ENCODE results near the gene NRG3. TPM values are rescaled to one million over a fixed set of nuclear protein-coding genes. Genes with fewer than 3 reads are reported as not detected.

Gene NRG3
- total and polyA plus RNA-seq, 9 donors, result 0.04 to 4.5 (median 0.15) TPM; not detected in 2

GRCh38 chr10:82680608-82681007 lies 805.6 kb downstream of the NRG3 start:
- Histone ChIP-seq H3K27ac (no peak overlapping the region), H3K9me3 (peaks cover 0 to 4% of the 10 kb centered on the region in 2 donors), H3K27me3 (no peaks in the 10 kb centered on the region), H3K4me1 (ENCODE audit: insufficient read depth) (no peaks in the 10 kb centered on the region), H3K36me3 (no peaks in the 10 kb centered on the region), H3K4me3 (no peak overlapping the region)
- 43 to 65% (median 48%) methylated on average over 3 of the region's 3 CpGs for WGBS, 3 donors
- no peak for DNase-seq
- intact Hi-C loops (cut with DNase I), result no loop called here
- no peak for TF ChIP-seq EP300 (IDR thresholded peaks at IDR 0.05)
- TF ChIP-seq POLR2A (IDR thresholded peaks at IDR 0.05), result no peak
- TF ChIP-seq CTCF (IDR thresholded peaks at IDR 0.05), result no peak

- Histone ChIP-seq H3K4me3 (no peak overlapping the region), H3K36me3 (no peaks in the 10 kb centered on the region), H3K27me3 (no peaks in the 10 kb centered on the region), H3K4me1 (ENCODE audit: insufficient read depth) (no peaks in the 10 kb centered on the region), H3K27ac (no peak overlapping the region), H3K9me3 (no peaks in the 10 kb centered on the region)
- no peak for DNase-seq
- 83 to 92% (median 90%) methylated on average over 4 of the region's 4 CpGs for WGBS, 3 donors
- TF ChIP-seq POLR2A (IDR thresholded peaks at IDR 0.05) (no peak), EP300 (IDR thresholded peaks at IDR 0.05) (no peak), CTCF (IDR thresholded peaks at IDR 0.05) (no peak)
- intact Hi-C loops (cut with DNase I), result no loop called here
Observed at GRCh38 chr10:82683945-82684344, 809.0 kb downstream of the NRG3 start.

- H3K27ac ChIP-seq, result no peak overlapping the region
- 72 to 78% (median 73%) methylated on average over 2 of the region's 2 CpGs for WGBS, 3 donors
- no peaks in the 10 kb centered on the region for H3K36me3 ChIP-seq
- H3K4me1 ChIP-seq (ENCODE audit: insufficient read depth), result no peaks in the 10 kb centered on the region
- no peaks in the 10 kb centered on the region for H3K27me3 ChIP-seq
- TF ChIP-seq EP300 (IDR thresholded peaks at IDR 0.05), result no peak
- TF ChIP-seq CTCF (IDR thresholded peaks at IDR 0.05), result no peak
- no peak for TF ChIP-seq POLR2A (IDR thresholded peaks at IDR 0.05)
- H3K9me3 ChIP-seq, result no peaks in the 10 kb centered on the region
- no peak overlapping the region for H3K4me3 ChIP-seq
- DNase-seq, result no peak
- intact Hi-C loops (cut with DNase I), result no loop called here
Observed at GRCh38 chr10:82685087-82685486, 810.1 kb downstream of the NRG3 start.

DNA sequence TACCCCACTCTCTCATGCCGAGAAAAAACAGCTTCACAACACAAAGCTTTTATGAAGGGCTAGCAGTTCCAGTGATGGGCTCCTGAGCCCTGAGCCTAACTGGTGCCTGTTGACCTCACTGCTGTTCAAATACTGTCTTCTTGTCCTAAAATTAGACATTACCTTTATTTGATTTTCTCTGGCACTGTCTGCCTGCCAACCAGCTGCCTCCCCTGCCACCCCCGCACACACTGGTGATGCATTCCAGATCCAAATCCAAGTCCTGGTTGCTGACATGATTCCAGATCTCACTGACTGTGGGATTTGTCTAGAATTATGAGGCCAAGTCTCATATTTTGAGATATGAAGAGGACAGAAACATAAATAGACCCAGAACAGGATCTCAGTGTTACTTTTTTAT lies 816.2 kb downstream of the NRG3 start:
- DNase-seq, result no peak
- Histone ChIP-seq H3K27me3 (no peaks in the 10 kb centered on the region), H3K4me3 (no peak overlapping the region), H3K36me3 (no peaks in the 10 kb centered on the region), H3K4me1 (ENCODE audit: insufficient read depth) (no peaks in the 10 kb centered on the region), H3K9me3 (no peaks in the 10 kb centered on the region), H3K27ac (no peak overlapping the region)
- WGBS, 3 donors, result 85 to 91% (median 86%) methylated on average over 2 of the region's 2 CpGs
- intact Hi-C loops (cut with DNase I), result no loop called here
- no peak for TF ChIP-seq EP300 (IDR thresholded peaks at IDR 0.05)
- TF ChIP-seq POLR2A (IDR thresholded peaks at IDR 0.05), result no peak
- no peak for TF ChIP-seq CTCF (IDR thresholded peaks at IDR 0.05)

- Histone ChIP-seq H3K36me3 (no peaks in the 10 kb centered on the region), H3K27ac (no peak overlapping the region), H3K9me3 (no peaks in the 10 kb centered on the region), H3K27me3 (no peaks in the 10 kb centered on the region), H3K4me3 (no peak overlapping the region), H3K4me1 (ENCODE audit: insufficient read depth) (no peaks in the 10 kb centered on the region)
- intact Hi-C loops (cut with DNase I), result no loop called here
- 94 to 95% (median 95%) methylated on average over 4 of the region's 4 CpGs for WGBS, 3 donors
- no peak for DNase-seq
- TF ChIP-seq POLR2A (IDR thresholded peaks at IDR 0.05) (no peak), EP300 (IDR thresholded peaks at IDR 0.05) (no peak), CTCF (IDR thresholded peaks at IDR 0.05) (no peak)
Observed at GRCh38 chr10:82692458-82692857, 817.5 kb downstream of the NRG3 start.

All from ovary (tissue), 9 donors.